Astrocyte (in vitro differentiated cells and primary cell): ENCODE results near the gene MPHOSPH9. TPM values are rescaled to one million over a fixed set of nuclear protein-coding genes. Genes with fewer than 3 reads are reported as not detected.

Source experiments
- total RNA-seq: library from RNA; stranded (reverse); gene quantifications from 2 replicates; pipeline ENCODE4 v1.2.1, GENCODE V29; 2021

Gene MPHOSPH9
- total RNA-seq, 1 donor from 2014 or later = 24.9 TPM

Other genes starting within 250 kb of the MPHOSPH9 start
- 13.2 and 14.2 TPM in 2 replicates for gene PITPNM2, start 82.1 kb downstream of the MPHOSPH9 start, total RNA-seq
- 11.1 and 12.4 TPM in 2 replicates for gene MTRFR, start 295 bp upstream of the MPHOSPH9 start, total RNA-seq
- 236 and 246 TPM in 2 replicates for gene CDK2AP1, start 38.7 kb upstream of the MPHOSPH9 start, total RNA-seq
- 45.9 and 50.4 TPM in 2 replicates for gene SBNO1, start 131.7 kb upstream of the MPHOSPH9 start, total RNA-seq
- gene KMT5A, start 151.0 kb upstream of the MPHOSPH9 start, total RNA-seq = 49.8 and 54.4 TPM in 2 replicates
- gene RILPL2, start 203.5 kb upstream of the MPHOSPH9 start, total RNA-seq = 1.4 TPM in 2 replicates
- 8.1 and 11.5 TPM in 2 replicates for gene SNRNP35, start 225.0 kb upstream of the MPHOSPH9 start, total RNA-seq